Natural killer cell (primary cell): ENCODE results near the gene IRX4. TPM values are rescaled to one million over a fixed set of nuclear protein-coding genes. Genes with fewer than 3 reads are reported as not detected.

ENCODE experiments used
- ATAC-seq, 3 donors: fragments of 150-1000 bp in 2 of 3; fragments of 200-7000 bp in 1 of 3; cut with Tn5 transposase; 1 replicate in 1 of 3; 2 replicates in 2 of 3; pipeline ENCODE4 v1.10.0; 2021; ENCODE audit warnings: mild to moderate bottlenecking in 2 of 3, moderate library complexity in 2 of 3
- DNase-seq, 2 donors: peaks; one replicate each; pipeline versions ENCODE4 v3.0.0 to v3.0.0-alpha.2; 2013 to 2021; ENCODE audit warnings: mixed read lengths in 1 of 2
- H3K27ac ChIP-seq: one replicate; pipeline ENCODE4 v1.5.1; 2013; ENCODE audit warnings: mild to moderate bottlenecking, low read length
- H3K27me3 ChIP-seq: one replicate; pipeline ENCODE4 v1.6.1; 2013; ENCODE audit warnings: low read length; ENCODE audit not compliant: control insufficient read depth, insufficient read depth
- H3K36me3 ChIP-seq: one replicate; pipeline ENCODE4 v1.6.1; 2013; ENCODE audit warnings: low read length; ENCODE audit not compliant: control insufficient read depth, insufficient read depth
- H3K4me1 ChIP-seq: one replicate; pipeline ENCODE4 v1.6.1; 2013; ENCODE audit warnings: low read length; ENCODE audit not compliant: control insufficient read depth, insufficient read depth
- H3K4me3 ChIP-seq: one replicate; pipeline ENCODE4 v1.5.1; 2013; ENCODE audit warnings: low read length
- H3K9me3 ChIP-seq: one replicate; pipeline ENCODE4 v1.6.1; 2013; ENCODE audit warnings: low read length; ENCODE audit not compliant: control insufficient read depth, insufficient read depth
- H3K27ac Mint-ChIP-seq, 2 donors: one replicate each; pipeline ENCODE4 v1.8.0; 2022; ENCODE audit warnings: mild to moderate bottlenecking in 2 of 2, mixed read lengths in 2 of 2, moderate library complexity in 1 of 2
- H3K27me3 Mint-ChIP-seq, 2 donors: one replicate each; pipeline ENCODE4 v1.8.0; 2022; ENCODE audit warnings: low read depth in 2 of 2, mixed read lengths in 2 of 2
- H3K36me3 Mint-ChIP-seq: one replicate; pipeline ENCODE4 v1.8.0; 2022; ENCODE audit warnings: mixed read lengths
- H3K4me1 Mint-ChIP-seq, 2 donors: one replicate each; pipeline ENCODE4 v1.8.0; 2022; ENCODE audit warnings: mixed read lengths in 2 of 2
- H3K4me3 Mint-ChIP-seq: one replicate; pipeline ENCODE4 v1.8.0; 2022; ENCODE audit warnings: mild to moderate bottlenecking, moderate library complexity, mixed read lengths
- H3K9me3 Mint-ChIP-seq, 2 donors: one replicate each; pipeline ENCODE4 v1.8.0; 2022; ENCODE audit warnings: mixed read lengths in 2 of 2
- WGBS: methylation state at CpG from one replicate; pipeline ENCODE4 v1.1.7; 2013; ENCODE audit warnings: missing lambda C conversion rate; ENCODE audit not compliant: insufficient coverage; 5-methylcytosine and 5-hydroxymethylcytosine counted together
- intact Hi-C: fragments of 100-400 bp; cut with micrococcal nuclease; formaldehyde crosslinking; loops from one replicate; pipeline ENCODE4 v1.14.2; 2022
- total RNA-seq, 4 donors: library from RNA; stranded (reverse); fragments of 120-200 nt in 1 of 4; gene quantifications; one replicate each; pipeline versions ENCODE4 v1.2.3 to v1.2.4, GENCODE V29; 2013 to 2022
- TF ChIP-seq, protein P1 (sequence below): fragments of 200-600 bp; IDR thresholded peaks from one replicate; pipeline ENCODE4 v1.8.0; 2022; ENCODE audit warnings: antibody characterized with exemption

IRX4 gene
- total RNA-seq, 3 donors from 2014 or later (not counting 1 experiment from before 2014, with no cell fraction given) = not detected

DNA sequence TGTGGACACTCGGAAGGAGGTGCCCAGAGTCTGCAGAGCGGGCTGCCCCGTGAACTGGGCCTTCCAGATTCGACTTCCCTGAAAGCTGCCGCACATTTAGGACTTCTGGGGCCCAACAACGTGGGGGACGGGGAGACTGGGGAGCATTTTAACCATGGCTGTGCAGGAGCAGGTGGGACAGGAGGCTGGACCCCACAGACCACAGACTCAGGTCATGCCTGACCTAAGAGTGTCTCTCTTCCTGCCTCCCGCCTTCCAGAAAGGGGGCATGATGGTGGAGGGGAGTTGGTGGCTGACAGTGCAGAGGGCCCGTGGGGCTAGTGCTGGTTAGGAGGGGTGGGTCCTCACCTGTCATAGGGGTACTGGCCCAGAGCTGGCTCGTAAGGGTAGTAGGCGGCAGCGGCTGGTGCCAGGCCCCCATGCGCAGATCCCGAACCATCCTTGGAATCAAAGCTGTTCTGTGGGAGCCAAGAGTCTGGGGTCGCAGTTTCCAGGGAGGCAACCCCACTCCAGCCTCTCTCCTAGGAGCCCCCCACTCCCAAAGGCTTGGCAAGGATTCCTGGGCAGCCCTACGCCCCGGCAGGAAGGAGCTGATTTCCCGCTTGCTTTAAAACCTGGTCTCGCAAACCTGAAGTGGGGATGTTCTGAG is 2.2 kb downstream of the IRX4 start:
- Histone ChIP-seq H3K27ac (no peak overlapping the region), H3K27me3 (peaks cover 19% of the 10 kb centered on the region), H3K4me3 (no peak overlapping the region), H3K4me1 (no peaks in the 10 kb centered on the region), H3K36me3 (no peaks in the 10 kb centered on the region), H3K9me3 (no peaks in the 10 kb centered on the region)
- Mint-ChIP-seq H3K4me3 (no peak overlapping the region), H3K27ac (no peak overlapping the region), H3K4me1 (peaks cover 0 to 5% of the 10 kb centered on the region in 2 donors), H3K27me3 (peaks cover 26 to 38% of the 10 kb centered on the region in 2 donors), H3K9me3 (no peaks in the 10 kb centered on the region), H3K36me3 (no peaks in the 10 kb centered on the region)
- TF ChIP-seq, protein P1, sequence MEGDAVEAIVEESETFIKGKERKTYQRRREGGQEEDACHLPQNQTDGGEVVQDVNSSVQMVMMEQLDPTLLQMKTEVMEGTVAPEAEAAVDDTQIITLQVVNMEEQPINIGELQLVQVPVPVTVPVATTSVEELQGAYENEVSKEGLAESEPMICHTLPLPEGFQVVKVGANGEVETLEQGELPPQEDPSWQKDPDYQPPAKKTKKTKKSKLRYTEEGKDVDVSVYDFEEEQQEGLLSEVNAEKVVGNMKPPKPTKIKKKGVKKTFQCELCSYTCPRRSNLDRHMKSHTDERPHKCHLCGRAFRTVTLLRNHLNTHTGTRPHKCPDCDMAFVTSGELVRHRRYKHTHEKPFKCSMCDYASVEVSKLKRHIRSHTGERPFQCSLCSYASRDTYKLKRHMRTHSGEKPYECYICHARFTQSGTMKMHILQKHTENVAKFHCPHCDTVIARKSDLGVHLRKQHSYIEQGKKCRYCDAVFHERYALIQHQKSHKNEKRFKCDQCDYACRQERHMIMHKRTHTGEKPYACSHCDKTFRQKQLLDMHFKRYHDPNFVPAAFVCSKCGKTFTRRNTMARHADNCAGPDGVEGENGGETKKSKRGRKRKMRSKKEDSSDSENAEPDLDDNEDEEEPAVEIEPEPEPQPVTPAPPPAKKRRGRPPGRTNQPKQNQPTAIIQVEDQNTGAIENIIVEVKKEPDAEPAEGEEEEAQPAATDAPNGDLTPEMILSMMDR = no peak
- ATAC-seq (no peak), DNase-seq (no peak)
- WGBS = 22% methylated on average over 17 of the region's 19 CpGs
- intact Hi-C loops = no loop called here

DNA sequence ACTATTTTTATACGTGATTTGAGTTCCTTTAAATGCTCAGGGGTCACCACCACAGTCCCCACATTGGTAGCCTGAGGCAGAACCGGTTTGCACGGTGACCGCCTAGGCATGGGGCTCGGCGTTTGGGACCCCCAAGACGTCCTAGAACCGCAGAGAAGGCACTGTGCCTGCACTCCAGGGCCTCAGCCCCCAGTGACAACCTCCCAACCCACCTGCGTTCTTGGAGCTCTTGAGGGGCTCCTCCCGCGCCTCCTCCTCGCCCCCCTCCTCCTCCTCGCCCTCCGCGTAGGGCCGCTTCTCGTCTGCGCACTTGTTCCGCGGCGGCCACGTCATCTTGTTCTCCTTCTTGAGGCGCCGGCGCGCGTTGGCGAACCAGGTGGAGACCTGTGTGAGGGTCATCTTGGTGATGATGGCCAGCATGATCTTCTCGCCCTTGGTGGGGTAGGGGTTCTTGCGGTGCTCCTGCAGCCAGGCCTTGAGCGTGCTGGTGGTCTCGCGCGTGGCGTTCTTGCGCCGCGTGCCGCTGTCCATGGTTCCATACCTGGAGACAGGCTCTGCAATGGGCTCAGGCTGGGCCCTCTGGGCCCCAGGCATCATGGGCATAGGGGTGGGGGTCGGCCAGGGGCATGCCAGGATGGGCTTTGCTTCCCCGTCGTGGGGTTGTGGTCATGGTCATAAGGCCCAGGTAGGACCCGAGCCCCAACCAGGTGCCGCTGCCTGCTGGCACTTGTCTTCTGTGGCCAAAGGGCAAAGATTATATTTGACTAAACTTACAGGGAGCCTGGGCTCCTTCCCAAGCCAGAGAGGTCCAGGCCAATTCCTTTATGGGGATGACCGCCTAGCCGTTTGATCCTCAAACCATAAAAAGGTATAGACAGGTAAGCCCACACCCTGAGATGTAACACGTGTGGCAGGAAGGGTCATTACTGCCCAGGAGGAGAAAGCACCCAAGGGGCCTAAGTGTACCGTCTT is 3.1 kb downstream of the IRX4 start:
- Mint-ChIP-seq H3K4me3 (no peak overlapping the region), H3K27ac (no peak overlapping the region), H3K27me3 (peaks cover 22 to 30% of the 10 kb centered on the region in 2 donors), H3K4me1 (peaks cover 0 to 5% of the 10 kb centered on the region in 2 donors), H3K36me3 (no peaks in the 10 kb centered on the region), H3K9me3 (no peaks in the 10 kb centered on the region)
- 23% methylated on average over 47 of the region's 48 CpGs for WGBS
- Histone ChIP-seq H3K4me3 (no peak overlapping the region), H3K4me1 (no peaks in the 10 kb centered on the region), H3K27ac (no peak overlapping the region), H3K27me3 (peaks cover 21% of the 10 kb centered on the region), H3K9me3 (no peaks in the 10 kb centered on the region), H3K36me3 (no peaks in the 10 kb centered on the region)
- DNase-seq = no peak
- ATAC-seq = no peak
- TF ChIP-seq, protein P1 = no peak
- intact Hi-C loops = no loop called here

DNA sequence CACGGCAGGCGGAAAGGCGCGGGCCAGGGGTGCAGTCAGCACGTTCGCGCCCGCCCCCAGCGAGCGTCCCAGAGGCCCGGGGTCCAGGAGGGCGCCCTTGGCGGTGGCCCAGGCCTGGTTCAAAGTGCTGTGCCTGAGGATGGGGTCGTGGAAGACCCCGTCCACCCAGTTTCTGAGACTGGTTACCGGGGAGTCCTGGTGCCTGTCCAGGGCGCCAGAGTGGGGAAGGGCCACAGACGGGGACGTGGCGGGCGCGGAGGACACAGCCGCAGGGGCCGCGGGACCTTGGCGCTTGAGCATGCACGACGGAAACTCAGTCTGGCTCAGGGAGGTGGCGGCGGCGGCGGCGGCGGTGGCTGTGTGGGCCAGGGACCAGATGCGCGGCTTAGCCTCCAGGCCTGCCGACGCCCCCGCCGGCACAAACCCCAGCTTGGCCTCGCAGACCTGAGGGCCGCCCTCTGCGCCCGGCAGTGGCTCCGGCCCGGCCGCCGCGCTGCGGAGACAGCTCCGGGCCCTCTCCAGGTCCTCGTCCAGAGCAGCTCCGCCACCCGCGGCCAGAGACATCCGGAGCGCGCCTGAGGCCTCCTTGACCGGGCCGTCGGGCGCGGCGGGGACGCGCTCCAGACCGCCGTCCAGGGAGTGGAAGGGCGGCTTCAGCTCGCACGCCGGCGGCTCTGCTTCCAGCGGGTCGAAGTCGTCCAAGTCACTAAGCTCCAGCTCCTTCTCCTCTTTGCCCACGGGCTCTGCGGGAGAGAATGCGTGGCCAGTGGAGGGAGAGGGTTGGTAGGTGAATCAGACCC is 4.5 kb downstream of the IRX4 start:
- Histone ChIP-seq H3K27me3 (peaks cover 25% of the 10 kb centered on the region), H3K36me3 (no peaks in the 10 kb centered on the region), H3K27ac (no peak overlapping the region), H3K4me3 (no peak overlapping the region), H3K4me1 (no peaks in the 10 kb centered on the region), H3K9me3 (no peaks in the 10 kb centered on the region)
- no peak overlapping the region for H3K27ac Mint-ChIP-seq
- H3K36me3 Mint-ChIP-seq = no peaks in the 10 kb centered on the region
- TF ChIP-seq, protein P1 = no peak
- WGBS = 10% methylated on average over 77 of the region's 79 CpGs
- H3K9me3 Mint-ChIP-seq = no peaks in the 10 kb centered on the region
- H3K4me1 Mint-ChIP-seq = peaks cover 0 to 5% of the 10 kb centered on the region in 2 donors
- H3K4me3 Mint-ChIP-seq = no peak overlapping the region
- intact Hi-C loops = no loop called here
- DNase-seq = no peak
- peaks cover 27 to 31% of the 10 kb centered on the region in 2 donors for H3K27me3 Mint-ChIP-seq
- no peak for ATAC-seq
